ENCODE data around the gene APOL2. TPM values are rescaled to one million over a fixed set of nuclear protein-coding genes. Genes with fewer than 3 reads are reported as not detected.
"Not testable (repeated sequence)": the region's sequence is repeated elsewhere in the genome, so short reads cannot be mapped to it uniquely, and the experiment has no call there.

The APOL2 gene
- total and polyA plus RNA-seq, 4 donors: 19.9 to 37.8 (median 30.0) TPM

DNA sequence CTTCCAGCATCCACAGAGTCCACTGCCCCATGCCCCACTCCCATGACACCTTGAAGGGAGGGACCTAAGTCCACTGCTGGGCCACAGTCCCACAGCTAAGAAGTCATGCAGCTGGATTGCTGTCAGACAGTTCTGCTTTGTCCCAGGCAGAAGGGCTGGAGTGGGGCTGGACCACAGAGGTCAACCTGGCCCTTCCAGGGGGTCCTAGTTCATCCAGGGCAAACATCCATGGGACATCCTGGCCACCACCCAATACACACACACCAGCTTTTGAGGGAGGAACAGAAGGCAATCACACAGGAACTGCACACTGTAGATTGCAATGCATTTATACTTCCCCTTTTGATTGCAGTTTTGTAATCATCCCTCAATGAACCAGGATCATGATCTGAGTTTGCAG lies 26.4 kb downstream of the APOL2 start:
- DNase-seq (ENCODE audit: low read depth in 4 of 6, low spot score in 6 of 6): peak in 1 of 6 donors; percentile 43
- no peaks in the 10 kb centered on the region for H3K9me3 ChIP-seq (ENCODE audit: control insufficient read depth, insufficient read depth, low read length)
- H3K4me3 ChIP-seq (ENCODE audit: low read depth, low read length): no peak overlapping the region
- H3K36me3 ChIP-seq (ENCODE audit: control insufficient read depth, insufficient read depth, low read length): no peaks in the 10 kb centered on the region
- no peaks in the 10 kb centered on the region for H3K27me3 ChIP-seq (ENCODE audit: control insufficient read depth, insufficient read depth, low read length)
- peaks cover 7% of the 10 kb centered on the region for H3K4me1 ChIP-seq (ENCODE audit: control insufficient read depth, insufficient read depth, low read length)
- no peak overlapping the region for H3K27ac ChIP-seq (ENCODE audit: low read depth, low read length)

DNA sequence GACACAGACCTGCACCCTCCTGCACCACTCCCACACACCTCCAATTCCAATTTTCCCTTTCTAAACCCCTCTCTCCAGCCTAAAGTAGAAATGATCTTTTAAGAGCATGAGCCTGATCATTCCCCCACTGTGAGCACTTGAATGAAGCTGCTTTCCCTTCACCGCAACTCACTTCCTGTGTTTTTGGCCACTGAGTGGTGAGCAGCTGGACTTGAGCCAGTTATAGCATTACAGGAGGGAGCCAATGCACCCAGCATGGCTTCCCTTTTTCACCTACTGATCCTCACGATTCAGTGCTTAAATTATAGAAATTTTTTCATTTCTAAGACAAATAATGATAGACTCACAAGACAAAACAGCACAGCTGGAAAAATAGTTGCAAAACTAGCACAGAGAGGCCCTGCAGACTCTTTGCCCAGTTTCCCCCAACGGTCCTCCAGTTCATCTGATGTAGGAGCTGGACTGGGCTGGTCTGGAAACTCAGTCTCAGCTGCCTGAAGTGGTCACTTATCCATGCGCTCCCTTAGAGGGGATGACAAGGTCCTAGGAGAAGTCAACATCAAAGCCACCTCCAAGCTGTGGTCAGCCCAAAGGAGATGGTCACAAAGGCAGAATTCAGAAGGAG lies 28.0 kb downstream of the APOL2 start:
- Histone ChIP-seq H3K4me1 (ENCODE audit: control insufficient read depth, insufficient read depth, low read length) (peaks cover 7% of the 10 kb centered on the region), H3K27ac (ENCODE audit: low read depth, low read length) (no peak overlapping the region), H3K27me3 (ENCODE audit: control insufficient read depth, insufficient read depth, low read length) (no peaks in the 10 kb centered on the region), H3K36me3 (ENCODE audit: control insufficient read depth, insufficient read depth, low read length) (no peaks in the 10 kb centered on the region), H3K4me3 (ENCODE audit: low read depth, low read length) (no peak overlapping the region), H3K9me3 (ENCODE audit: control insufficient read depth, insufficient read depth, low read length) (no peaks in the 10 kb centered on the region)
- 78% methylated on average over 2 of the region's 4 CpGs for WGBS (ENCODE audit: insufficient coverage)
- DNase-seq (ENCODE audit: low read depth in 4 of 6, low spot score in 6 of 6): no peak

DNA sequence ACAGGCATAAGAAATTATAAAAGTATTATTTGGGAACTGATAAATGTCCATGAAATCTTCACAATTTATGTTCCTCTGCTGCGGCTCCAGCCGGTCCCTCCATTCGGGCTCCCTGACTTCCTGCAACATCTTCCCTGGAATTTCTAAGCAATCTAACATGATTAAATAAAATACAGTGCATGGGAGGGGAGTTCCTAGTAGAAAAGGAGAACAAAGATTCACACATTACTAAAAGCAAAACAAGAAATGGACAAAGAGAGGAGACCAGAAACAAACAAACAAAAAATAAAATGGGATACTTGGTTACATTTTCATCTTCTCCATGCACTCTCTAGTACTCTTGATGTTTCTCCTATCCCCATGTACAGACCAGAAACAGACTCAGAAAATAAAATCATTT lies 29.1 kb downstream of the APOL2 start:
- DNase-seq (ENCODE audit: low read depth in 4 of 6, low spot score in 6 of 6): no peak
- Histone ChIP-seq H3K27me3 (ENCODE audit: control insufficient read depth, insufficient read depth, low read length) (no peaks in the 10 kb centered on the region), H3K9me3 (ENCODE audit: control insufficient read depth, insufficient read depth, low read length) (no peaks in the 10 kb centered on the region), H3K36me3 (ENCODE audit: control insufficient read depth, insufficient read depth, low read length) (no peaks in the 10 kb centered on the region), H3K27ac (ENCODE audit: low read depth, low read length) (no peak overlapping the region), H3K4me1 (ENCODE audit: control insufficient read depth, insufficient read depth, low read length) (peaks cover 7% of the 10 kb centered on the region), H3K4me3 (ENCODE audit: low read depth, low read length) (no peak overlapping the region)
- no CpG with 5 or more reads among the region's 3 CpGs for WGBS (ENCODE audit: insufficient coverage)

DNA sequence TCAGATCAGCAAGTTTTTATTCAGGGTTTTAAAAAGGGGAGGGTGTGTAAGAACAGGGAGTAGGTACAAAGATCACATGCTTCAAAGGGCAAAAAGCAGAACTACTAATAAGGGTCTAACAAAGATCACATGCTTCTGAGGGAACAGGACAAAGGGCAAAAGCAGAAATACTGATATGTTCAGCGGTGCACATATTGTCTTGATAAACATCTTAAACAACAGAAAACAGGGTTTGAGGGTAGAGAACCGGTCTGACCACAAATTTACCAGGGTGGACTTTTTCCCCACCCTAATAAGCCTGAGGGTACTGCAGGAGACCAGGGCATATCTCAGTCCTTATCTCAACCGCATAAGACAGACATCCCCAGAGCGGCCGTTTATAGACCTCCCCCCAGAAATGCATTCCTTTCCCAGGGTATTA lies 29.8 kb downstream of the APOL2 start:
- H3K36me3 ChIP-seq (ENCODE audit: control insufficient read depth, insufficient read depth, low read length); H3K9me3 ChIP-seq (ENCODE audit: control insufficient read depth, insufficient read depth, low read length); DNase-seq (ENCODE audit: low read depth in 4 of 6, low spot score in 6 of 6); H3K4me1 ChIP-seq (ENCODE audit: control insufficient read depth, insufficient read depth, low read length); H3K27me3 ChIP-seq (ENCODE audit: control insufficient read depth, insufficient read depth, low read length); H3K27ac ChIP-seq (ENCODE audit: low read depth, low read length); H3K4me3 ChIP-seq (ENCODE audit: low read depth, low read length): not testable (repeated sequence)
- WGBS (ENCODE audit: insufficient coverage): 80% methylated on average over 1 of the region's 5 CpGs

DNA sequence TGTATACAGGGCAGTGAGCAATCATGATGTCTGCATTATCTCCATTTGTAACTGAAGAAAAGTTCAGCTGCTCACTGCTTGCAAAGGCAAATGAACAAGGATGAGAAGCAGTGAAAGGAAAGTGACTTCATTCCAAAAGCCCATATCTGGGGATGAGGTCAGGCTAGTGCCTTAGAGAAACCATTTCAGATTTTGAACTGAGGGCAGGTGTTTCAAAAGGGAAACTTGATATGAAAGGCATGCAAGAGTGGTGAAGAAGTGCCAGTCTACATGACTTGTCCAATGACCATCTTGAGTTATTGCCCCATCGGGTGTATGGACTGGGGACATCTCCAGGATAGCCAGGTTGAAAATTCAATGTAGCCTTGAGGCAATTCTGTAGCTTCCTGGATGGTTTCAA lies 30.4 kb downstream of the APOL2 start:
- peaks cover 7% of the 10 kb centered on the region for H3K4me1 ChIP-seq (ENCODE audit: control insufficient read depth, insufficient read depth, low read length)
- no peaks in the 10 kb centered on the region for H3K9me3 ChIP-seq (ENCODE audit: control insufficient read depth, insufficient read depth, low read length)
- H3K27me3 ChIP-seq (ENCODE audit: control insufficient read depth, insufficient read depth, low read length): no peaks in the 10 kb centered on the region
- H3K4me3 ChIP-seq (ENCODE audit: low read depth, low read length): no peak overlapping the region
- DNase-seq (ENCODE audit: low read depth in 4 of 6, low spot score in 6 of 6): no peak
- H3K36me3 ChIP-seq (ENCODE audit: control insufficient read depth, insufficient read depth, low read length): no peaks in the 10 kb centered on the region
- 100% methylated on average over 1 of the region's 1 CpG for WGBS (ENCODE audit: insufficient coverage)
- H3K27ac ChIP-seq (ENCODE audit: low read depth, low read length): no peak overlapping the region

DNA sequence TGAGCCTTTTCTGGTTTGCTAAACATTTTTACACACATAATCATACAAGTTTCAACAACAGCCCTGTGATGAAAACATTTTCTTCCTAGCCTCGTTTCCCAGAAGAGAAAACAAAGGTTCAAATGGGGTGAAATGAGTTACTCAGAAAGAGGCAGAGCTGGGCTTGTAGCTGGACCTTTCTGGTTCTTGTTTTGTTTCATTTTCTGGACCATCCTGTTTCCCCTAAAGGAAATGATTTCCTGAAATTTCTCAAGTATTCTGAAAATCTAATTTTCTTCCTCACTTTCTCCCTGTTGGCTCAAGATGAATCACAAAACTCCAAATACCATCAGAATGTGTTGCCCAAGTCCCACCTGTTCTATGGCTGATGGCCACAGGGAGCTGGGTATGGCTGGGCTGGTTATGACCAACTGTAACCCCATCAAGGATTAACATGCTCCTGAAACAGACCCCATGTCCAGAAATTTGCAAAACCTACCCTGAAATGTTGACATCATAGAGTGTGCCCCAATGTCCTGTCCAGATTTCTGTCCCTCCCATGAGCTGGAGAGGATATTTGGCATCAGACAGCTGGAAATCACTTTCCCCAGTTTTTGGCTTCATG lies 31.1 kb downstream of the APOL2 start:
- Histone ChIP-seq H3K27me3 (ENCODE audit: control insufficient read depth, insufficient read depth, low read length) (no peaks in the 10 kb centered on the region), H3K9me3 (ENCODE audit: control insufficient read depth, insufficient read depth, low read length) (no peaks in the 10 kb centered on the region), H3K36me3 (ENCODE audit: control insufficient read depth, insufficient read depth, low read length) (no peaks in the 10 kb centered on the region), H3K4me1 (ENCODE audit: control insufficient read depth, insufficient read depth, low read length) (peaks cover 7% of the 10 kb centered on the region), H3K4me3 (ENCODE audit: low read depth, low read length) (no peak overlapping the region), H3K27ac (ENCODE audit: low read depth, low read length) (no peak overlapping the region)
- WGBS (ENCODE audit: insufficient coverage): no CpG with 5 or more reads among the region's 1 CpG
- no peak for DNase-seq (ENCODE audit: low read depth in 4 of 6, low spot score in 6 of 6)

DNA sequence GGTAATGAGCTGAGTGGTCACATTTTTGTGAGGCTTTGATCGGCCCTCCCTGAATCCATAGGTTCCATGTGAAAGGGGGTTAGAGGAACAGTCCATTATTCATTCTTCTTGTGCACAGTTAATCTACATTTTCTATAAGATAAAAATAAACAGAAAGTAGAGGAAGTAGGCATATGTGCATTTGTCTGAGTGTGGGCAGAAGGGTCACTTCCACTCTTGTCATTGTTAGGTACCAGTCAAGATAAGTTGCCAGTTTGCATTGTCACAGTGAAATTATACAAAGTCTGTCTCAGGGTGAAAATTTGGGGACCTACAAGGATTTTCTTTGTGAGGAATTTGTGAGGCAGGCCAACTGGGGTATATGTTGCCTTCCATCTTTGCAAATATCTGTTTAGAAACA lies 33.1 kb downstream of the APOL2 start:
- Histone ChIP-seq H3K27me3 (ENCODE audit: control insufficient read depth, insufficient read depth, low read length) (no peaks in the 10 kb centered on the region), H3K36me3 (ENCODE audit: control insufficient read depth, insufficient read depth, low read length) (no peaks in the 10 kb centered on the region), H3K4me3 (ENCODE audit: low read depth, low read length) (no peak overlapping the region), H3K4me1 (ENCODE audit: control insufficient read depth, insufficient read depth, low read length) (peaks cover 12% of the 10 kb centered on the region), H3K9me3 (ENCODE audit: control insufficient read depth, insufficient read depth, low read length) (no peaks in the 10 kb centered on the region), H3K27ac (ENCODE audit: low read depth, low read length) (no peak overlapping the region)
- WGBS (ENCODE audit: insufficient coverage): no CpG with 5 or more reads among the region's 1 CpG
- no peak for DNase-seq (ENCODE audit: low read depth in 4 of 6, low spot score in 6 of 6)

DNA sequence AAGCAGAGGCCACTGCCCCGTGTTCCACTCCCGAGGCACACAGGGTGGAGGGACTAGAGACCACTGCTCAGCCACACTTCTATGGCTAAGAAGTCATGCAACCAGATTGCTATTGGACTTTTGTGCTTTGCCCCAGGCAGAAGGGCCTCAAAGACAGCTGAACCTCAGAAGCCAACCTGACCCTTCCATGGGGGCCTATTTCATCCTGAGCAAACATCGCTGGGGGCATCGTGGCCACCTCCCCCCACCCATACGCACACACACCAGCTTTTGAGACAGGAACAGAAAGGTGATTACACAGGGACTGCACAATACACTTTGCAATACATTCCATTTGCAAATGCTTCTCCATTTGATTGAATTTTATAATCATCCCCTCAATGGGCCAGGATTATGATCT lies 33.8 kb downstream of the APOL2 start:
- not testable (repeated sequence) for DNase-seq (ENCODE audit: low read depth in 4 of 6, low spot score in 6 of 6); H3K36me3 ChIP-seq (ENCODE audit: control insufficient read depth, insufficient read depth, low read length); H3K27ac ChIP-seq (ENCODE audit: low read depth, low read length); H3K27me3 ChIP-seq (ENCODE audit: control insufficient read depth, insufficient read depth, low read length); H3K4me3 ChIP-seq (ENCODE audit: low read depth, low read length); H3K9me3 ChIP-seq (ENCODE audit: control insufficient read depth, insufficient read depth, low read length)
- 87% methylated on average over 5 of the region's 5 CpGs for WGBS (ENCODE audit: insufficient coverage)
- peaks cover 12% of the 10 kb centered on the region for H3K4me1 ChIP-seq (ENCODE audit: control insufficient read depth, insufficient read depth, low read length)

DNA sequence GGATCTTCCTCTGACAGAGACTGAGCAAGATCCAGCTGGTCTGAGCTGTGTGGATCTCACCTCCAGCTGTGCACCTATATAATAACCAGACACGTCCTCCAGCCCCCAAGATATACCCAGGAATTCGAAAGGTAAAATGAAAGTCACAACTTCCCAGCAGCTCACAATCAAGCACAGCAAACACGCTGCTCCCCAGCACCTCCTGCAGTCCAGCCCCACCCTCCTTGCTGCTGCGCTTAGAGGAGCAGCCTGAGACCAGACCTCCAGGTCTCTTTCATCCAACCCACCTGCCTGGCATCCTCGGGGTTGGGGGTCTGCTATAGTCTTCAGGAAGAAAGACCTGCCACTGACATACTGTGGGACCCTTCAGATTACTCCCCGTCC lies 34.7 kb downstream of the APOL2 start:
- no peak overlapping the region for H3K27ac ChIP-seq (ENCODE audit: low read depth, low read length)
- 86% methylated on average over 4 of the region's 6 CpGs for WGBS (ENCODE audit: insufficient coverage)

DNA sequence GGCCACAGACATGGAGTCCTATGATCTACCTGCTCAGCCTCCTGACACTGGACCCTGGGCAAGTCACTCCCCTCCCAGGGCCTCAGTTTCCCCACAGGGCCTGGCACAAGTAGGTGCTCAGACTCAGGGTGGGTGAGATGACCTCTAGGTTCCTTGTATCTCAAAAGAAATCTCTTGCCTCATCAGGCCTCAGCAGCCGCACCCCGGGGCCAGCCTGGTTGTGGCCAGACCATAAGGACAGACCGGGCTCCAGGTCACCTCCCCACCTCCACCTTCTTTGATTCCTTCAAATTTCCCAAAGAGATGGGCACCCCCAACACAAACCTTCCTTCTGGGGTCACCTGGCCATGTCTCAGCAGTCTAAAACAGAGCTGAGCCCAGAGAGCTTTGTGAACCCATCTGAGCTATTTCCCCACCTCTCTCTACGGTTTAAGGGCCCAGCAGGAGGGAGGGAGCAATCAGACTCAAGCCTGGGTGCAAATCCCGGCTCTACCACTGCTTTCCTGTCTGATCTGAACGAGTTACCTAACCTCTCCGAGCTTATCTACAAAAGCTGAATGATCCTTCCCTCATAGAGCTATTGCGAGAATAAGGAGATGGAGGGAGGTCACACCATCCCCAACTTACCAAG lies 35.2 kb downstream of the APOL2 start:
- WGBS (ENCODE audit: insufficient coverage): 70% methylated on average over 5 of the region's 8 CpGs
- Histone ChIP-seq H3K4me3 (ENCODE audit: low read depth, low read length) (no peak overlapping the region), H3K27me3 (ENCODE audit: control insufficient read depth, insufficient read depth, low read length) (no peaks in the 10 kb centered on the region)

More for the DNA sequence above, 34.7 kb downstream of the APOL2 start:
- no peak overlapping the region for H3K4me3 ChIP-seq (ENCODE audit: low read depth, low read length)
- no peak for DNase-seq (ENCODE audit: low read depth in 4 of 6, low spot score in 6 of 6)
- no peaks in the 10 kb centered on the region for H3K9me3 ChIP-seq (ENCODE audit: control insufficient read depth, insufficient read depth, low read length)
- no peaks in the 10 kb centered on the region for H3K36me3 ChIP-seq (ENCODE audit: control insufficient read depth, insufficient read depth, low read length)
- no peaks in the 10 kb centered on the region for H3K27me3 ChIP-seq (ENCODE audit: control insufficient read depth, insufficient read depth, low read length)
- H3K4me1 ChIP-seq (ENCODE audit: control insufficient read depth, insufficient read depth, low read length): peaks cover 12% of the 10 kb centered on the region

More for the DNA sequence above, 35.2 kb downstream of the APOL2 start:
- no peaks in the 10 kb centered on the region for H3K9me3 ChIP-seq (ENCODE audit: control insufficient read depth, insufficient read depth, low read length)
- DNase-seq (ENCODE audit: low read depth in 4 of 6, low spot score in 6 of 6): no peak
- peaks cover 12% of the 10 kb centered on the region for H3K4me1 ChIP-seq (ENCODE audit: control insufficient read depth, insufficient read depth, low read length)
- H3K27ac ChIP-seq (ENCODE audit: low read depth, low read length): no peak overlapping the region
- no peaks in the 10 kb centered on the region for H3K36me3 ChIP-seq (ENCODE audit: control insufficient read depth, insufficient read depth, low read length)
